GM19397 (cell line): ENCODE data around the gene TBC1D22A.

Experiments
- ATAC-seq: cut with Tn5 transposase; IDR thresholded peaks from one replicate; pipeline ENCODE4 v1.9.1; 2021; ENCODE audit warnings: mild to moderate bottlenecking, moderate library complexity; ENCODE audit not compliant: unreplicated experiment

Gene TBC1D22A

DNA sequence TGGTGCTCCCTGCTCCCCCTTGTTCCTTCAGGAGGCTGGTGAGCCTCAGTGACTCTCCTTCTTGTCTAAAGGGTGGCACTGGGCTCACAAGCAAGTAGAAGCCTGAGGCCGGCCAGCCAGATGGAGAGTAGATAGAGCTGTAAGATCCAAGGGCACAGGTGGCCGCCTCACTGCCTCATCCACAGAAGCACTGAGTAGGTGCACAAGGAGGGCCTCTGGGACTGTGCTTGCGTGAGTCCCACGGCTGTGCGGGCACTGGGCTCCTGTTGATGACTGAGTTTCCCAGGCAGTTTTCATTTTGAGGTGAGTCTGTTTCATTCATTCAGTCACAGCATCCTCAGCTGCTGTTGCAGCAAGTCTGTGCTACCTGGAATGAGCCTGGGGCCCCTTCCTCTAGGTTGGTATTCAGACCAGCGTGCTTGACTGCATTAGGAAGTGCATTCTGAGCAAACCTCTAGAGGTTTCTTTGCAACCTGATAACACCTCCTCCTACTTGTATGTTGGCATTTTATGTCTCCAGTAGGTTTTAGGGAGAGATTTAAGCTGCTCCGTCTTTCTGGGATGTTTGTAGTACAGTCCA is 184.0 kb downstream of the TBC1D22A start:
- no peak for ATAC-seq

DNA sequence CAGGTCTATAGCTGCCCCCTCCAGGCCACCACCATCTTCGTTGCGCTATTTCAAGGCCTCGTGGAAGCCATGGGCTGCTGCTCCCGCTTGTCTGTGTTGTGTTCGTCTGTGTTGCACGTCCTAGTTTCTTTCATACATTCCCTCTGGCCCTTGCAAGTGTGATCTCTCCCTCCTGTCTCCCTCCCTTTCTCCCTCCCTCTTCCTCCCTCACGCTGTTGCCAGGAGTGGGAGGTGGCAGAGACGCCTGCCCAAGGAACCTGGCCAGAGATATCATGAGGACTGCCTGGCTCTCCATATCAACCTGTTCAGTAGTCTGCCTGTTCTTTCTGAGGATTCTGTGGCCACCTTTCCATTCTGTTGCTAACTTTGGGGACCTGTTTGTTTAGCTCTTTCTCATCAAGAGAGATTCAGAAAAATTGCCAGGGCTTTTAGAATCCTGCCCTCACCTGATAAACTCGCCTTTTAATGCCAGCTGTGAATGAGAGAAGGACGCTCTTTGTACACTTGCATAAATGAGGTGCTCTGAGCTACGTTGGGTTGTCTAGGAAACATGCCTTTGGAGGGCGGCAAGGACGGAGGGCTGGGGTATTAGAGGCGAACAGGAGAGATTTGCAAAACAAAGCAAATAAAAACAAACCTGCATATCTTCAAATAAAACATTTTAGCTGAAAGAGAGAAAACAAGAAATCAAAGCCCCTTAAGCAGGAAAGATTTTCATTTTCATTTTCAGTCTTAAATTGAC is 185.2 kb downstream of the TBC1D22A start:
- no peak for ATAC-seq

DNA sequence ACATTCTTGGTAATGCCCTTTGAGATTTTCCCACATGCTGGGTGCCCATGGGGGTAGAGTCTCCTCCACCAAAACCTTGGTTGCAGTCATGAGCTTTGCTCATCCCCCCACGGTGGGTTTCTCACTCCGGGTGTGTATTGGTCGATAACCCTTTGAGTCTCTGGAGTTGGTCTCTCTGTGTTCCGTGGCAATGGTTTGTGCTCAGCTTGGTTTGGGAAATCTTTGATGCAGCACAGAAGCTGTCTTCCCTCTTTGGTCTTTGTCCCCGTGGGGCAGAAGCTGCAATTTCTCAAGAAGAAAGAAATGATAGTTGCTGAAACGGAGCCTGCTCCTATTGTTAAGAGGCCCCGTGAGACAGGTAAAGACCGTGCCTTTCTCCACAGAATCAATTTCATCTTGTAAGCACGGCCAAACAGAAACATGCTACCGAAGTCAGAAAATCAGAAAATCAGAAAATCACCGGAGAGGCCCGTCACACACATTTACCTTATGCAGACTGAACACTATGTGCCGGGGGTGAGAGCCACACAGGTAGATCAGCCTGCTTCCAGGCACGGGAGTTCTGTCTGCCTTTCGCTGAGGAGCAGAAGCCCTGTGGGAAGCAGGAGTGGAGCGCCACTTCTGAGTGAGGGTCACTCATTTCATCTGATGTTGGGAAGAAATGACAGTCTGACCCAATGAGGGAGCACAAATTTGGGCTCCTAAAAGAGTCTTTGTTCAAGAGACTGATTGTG is 186.1 kb downstream of the TBC1D22A start:
- no peak for ATAC-seq

DNA sequence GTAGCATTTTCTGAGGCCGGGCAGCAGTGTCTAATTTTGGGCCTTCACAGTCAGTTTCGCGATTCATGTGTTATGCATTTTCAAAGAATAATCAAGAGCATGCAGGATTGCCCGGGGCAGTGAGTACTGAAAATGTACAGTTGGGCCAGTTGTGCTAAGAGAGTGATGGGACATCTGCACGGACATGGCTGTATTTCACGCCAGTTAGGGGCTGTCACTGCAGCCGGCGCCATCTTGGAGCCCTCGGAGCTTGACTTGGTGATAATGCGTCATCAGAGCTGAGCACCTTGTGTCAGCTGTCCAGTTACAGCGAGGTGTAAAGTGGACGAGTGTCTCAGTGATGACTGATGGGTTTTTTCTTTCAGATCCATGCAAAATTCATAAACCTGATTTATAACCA is 188.9 kb downstream of the TBC1D22A start:
- ATAC-seq = no peak

DNA sequence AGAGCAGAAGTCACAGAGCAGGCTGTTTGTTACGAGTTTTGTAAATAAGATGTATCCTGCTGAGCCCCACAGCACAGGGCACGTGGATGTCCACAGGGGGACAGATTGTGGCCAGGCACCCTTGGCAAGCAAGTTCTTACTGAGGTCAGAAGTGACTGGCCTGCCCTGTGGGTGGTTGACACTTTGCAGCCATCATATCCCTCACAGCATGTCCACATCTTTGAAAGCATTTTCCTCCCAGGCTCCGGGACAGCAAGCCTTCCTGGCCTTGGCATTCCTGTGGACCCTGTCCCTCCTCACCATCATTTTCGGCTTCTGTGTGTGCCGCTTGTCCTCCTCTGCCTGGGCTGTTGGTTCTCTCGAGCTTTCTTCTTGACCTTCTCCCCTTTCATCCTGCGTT is 189.5 kb downstream of the TBC1D22A start:
- no peak for ATAC-seq

DNA sequence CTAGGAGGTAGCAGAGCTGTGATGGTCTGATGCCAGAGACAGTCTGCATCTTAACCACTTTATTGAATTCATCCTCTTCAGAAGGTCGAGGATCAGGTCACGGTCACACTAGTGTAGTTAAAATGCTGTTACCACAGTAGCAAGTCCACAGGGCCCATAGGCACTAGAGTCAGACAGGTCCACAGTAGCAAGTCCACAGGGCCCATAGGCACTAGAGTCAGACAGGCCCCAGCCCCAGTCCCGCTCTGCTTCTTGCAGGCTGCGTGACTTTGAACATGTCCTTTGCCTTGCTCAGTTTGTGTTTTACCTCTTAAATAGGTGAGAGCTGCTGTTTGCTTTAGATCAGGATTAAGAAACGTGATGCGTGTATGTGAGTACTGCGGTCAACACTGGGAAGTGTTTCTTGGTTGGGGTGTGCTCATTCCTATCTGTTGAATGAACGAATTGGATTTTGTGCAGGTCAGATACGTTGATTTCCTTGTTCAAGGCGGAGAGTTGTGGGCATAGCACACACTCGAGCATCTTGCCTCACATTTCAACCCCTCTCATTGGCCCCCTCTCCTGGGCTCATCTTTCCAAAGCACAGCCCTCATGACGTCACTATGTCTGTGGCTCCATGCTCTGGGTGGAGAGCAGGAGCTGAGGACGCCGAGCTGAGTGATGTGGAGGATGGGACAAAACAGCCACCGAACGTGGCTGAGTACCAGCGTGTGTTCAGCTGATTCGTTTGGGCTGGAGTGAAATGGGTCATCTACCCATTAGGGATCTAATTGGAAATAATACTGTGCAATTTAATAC is 191.7 kb downstream of the TBC1D22A start:
- ATAC-seq = no peak

DNA sequence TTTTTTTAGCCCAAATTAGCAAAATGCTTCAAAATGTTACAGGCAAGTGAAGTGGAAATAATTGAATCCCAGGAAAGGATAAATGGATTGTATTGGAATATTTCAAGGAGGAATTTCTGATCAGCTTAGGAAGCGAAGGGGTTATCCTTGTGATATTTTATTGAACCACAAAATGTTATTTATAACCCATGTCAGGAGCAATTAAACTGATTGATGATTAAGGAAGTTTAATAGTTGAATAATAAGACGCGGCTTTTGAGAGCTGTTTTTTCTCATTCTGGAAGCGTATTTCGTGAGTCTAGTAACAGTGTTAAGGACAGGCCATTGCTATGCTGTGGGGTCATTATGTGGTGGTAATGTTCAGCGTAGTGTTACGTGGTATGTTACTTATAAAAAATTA is 192.3 kb downstream of the TBC1D22A start:
- ATAC-seq = no peak

DNA sequence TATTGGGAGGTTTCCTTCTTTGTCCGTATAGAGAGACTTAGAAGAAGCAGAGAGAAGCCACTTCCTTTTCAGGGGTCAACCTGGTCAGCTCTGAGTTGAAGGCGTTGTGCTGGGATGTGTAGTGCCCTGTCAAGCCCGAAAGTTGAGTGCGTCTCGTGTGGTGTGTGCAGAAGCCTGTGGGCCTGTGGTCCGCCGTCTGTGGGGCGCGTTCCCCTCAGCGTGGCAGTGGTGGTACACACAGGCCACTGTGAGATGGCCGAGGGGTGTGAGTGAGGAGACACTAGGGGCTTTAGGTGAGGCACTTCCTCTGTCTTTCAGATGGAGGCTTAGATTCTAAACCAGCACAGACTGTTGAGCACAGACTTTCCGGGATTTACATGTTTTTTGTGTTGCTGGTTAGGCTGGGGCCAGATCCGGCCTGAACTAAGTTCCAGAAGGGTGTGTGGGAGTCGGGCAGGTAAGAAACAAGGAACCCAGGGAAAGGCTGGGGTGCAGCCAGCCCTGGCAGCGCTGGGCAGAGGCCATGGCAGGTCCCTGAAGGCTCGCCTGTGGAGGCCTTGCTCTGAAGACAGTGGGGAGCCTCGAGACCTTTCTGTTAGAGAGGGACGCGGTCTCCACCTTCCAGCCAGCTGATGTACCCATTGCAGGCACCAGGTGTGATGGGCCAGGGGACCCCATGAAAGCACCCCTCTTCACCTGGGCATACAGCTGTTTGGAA is 194.2 kb downstream of the TBC1D22A start:
- no peak for ATAC-seq

DNA sequence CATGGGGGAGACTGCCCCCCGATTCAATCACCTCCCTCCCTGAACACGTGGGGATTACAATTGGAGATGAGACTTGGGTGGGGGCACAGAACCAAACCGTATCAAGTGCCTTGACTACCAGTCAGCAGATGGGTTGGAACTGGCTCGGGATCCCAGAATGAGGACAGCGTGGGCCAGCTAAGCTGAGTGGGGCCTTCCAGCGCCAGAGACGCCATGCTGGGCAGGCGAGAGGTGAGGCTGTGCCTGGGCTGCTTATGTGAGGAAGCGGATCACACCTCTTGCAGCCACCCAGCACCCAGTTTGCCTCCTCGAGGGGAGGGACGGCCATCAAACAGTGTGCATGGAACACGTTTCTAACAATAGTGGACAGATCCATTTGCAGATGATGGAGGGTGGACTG is 195.1 kb downstream of the TBC1D22A start:
- no peak for ATAC-seq

DNA sequence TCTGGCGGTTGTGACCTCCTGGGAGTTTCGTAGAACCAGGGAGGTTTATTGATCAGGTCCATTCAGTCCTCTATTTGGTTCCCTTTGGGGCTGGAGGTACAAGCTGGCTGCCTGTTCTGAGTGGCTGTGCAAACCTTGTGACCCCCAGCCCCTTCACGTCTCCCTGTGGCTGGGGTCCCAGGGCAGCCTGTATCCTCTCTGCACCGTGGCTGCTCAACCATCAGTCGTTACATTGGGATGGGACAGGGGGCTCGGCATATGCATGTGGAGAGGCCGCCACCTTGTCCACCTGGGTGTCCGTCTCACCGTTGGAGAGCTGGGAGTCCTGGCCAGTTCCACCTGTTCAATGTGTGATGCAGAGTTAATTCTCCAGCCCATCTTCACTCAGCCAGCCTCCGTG is 195.7 kb downstream of the TBC1D22A start:
- ATAC-seq = no peak

DNA sequence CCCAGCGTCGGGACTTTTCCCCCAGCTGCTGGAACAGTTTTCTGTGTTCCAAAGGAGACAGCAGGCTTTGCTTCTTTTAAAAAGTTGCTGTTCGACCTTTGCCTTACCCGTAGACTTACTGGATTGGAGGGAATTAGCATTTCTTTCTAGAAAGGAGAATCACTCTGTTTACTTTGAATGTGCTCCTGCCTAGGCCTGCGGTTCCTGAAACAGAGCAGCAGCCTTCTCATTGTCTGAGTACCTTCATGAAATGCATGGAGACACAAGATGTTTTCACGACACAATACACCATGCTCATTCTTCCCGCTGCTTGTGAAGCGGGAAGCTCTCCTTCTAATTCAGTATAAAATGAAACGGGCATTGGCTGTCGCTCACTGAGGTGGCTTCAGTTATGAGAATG is 196.2 kb downstream of the TBC1D22A start:
- no peak for ATAC-seq

DNA sequence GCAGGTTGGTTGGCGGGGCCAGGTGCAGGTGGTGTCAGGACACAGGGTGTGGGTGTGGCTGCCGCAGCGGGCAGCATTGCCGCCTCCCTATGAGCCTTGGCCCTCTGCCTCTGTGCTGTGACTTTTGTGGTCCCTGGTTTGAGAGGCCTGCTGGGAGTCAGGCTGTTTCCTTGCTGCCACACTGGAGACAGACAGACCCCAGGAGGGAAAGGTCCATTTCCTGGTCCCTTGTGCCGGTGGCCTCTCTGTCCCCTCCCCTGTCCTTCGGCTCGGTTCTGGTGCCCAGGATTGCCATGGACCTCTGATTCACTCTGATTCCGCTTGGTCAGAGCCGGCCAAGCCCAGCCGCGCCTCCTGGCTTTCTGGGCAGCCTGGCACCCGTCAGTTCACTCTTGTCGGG is 196.9 kb downstream of the TBC1D22A start:
- ATAC-seq = no peak

DNA sequence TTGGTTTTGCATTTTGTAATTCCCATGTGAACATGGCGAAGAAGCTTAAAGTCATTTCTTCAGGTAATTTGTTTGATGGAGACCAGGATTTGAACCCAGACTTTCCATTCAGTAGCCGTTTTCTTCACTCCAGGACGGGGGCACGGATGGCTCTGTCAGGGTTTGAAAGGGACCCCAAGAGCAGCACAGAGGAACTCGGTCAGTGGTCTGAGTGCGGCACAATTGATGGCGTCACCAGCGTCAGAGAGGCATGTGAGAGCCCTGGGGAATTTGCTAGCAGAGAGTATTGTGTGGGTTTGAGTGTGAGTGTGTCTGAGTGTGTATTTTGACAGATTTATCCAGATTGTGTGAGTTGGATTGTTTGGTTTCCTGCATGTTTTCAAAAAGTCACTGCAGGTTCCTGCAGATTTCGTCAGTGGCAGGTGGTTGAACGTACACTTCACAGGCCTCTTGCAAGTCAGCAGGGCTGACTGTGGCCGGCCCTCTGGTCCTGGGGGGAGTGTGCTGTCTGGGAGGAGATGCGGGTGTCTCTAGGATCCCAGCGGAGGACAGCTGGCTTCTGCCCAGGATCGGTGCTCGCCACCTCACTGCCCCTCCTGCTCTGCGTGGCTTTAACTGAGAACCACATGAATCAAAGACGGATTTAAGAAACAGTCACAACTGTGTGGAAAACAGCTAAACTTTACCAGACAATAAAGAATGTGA is 199.3 kb downstream of the TBC1D22A start:
- ATAC-seq = no peak

DNA sequence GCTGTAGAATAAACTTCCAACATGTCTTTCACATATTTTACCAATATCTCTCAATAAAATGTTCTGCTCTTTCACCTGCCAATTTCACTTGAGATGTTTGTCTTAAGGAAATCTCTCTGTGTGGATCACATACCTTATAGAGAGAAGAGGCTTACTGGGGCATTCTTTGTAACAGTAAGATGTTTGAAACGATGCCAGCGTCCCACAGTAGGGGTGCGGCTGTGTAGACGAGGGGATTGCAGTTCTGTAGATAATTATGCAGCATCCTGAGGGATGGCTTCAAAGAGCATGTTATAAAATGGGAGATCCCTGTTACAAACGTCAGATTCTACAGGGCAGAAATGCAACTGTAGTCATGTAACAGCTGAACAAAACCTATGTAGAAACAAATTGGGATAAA is 200.0 kb downstream of the TBC1D22A start:
- no peak for ATAC-seq

DNA sequence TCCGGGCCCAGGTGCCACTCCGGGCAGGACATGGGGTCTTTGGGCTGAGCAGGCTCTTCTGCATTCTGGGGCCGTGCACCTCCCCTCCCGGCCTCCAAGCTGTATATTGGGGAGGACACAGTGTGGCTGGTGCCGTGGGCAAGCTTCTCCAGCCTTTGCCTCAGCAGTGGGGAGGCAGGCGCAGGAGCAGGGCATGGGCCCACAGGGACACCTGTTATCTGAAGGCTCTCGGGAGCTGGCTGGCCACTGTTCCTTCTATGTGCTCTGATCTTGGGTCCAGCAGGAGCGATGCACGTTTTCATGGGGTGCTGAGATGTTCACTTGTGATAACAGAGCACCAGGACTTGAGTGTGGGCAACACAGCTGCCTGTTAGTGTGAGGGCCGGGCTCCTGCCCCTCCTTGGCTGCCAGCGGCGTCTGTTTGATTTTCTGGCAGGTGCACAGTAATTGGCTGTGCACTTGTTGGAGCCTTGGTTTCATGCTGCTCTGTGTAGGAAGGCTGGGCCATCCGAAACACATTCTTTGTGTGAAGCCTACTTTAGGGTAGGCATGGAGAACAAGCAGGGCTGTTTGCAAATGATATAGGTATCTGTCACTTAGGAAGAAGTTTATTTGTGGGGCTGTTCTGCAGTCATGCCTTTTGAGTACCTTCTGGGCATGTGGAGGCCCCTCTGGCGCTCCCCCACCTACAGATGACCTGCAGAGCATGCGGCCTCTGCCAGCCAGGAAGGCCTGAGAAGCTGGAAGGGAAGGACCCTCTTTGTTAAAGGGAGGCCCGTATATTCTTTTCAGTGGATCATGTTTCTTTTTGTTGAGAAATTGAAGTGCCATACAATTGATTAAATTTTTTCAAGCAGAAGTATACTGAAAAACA is 201.5 kb downstream of the TBC1D22A start:
- ATAC-seq = no peak

DNA sequence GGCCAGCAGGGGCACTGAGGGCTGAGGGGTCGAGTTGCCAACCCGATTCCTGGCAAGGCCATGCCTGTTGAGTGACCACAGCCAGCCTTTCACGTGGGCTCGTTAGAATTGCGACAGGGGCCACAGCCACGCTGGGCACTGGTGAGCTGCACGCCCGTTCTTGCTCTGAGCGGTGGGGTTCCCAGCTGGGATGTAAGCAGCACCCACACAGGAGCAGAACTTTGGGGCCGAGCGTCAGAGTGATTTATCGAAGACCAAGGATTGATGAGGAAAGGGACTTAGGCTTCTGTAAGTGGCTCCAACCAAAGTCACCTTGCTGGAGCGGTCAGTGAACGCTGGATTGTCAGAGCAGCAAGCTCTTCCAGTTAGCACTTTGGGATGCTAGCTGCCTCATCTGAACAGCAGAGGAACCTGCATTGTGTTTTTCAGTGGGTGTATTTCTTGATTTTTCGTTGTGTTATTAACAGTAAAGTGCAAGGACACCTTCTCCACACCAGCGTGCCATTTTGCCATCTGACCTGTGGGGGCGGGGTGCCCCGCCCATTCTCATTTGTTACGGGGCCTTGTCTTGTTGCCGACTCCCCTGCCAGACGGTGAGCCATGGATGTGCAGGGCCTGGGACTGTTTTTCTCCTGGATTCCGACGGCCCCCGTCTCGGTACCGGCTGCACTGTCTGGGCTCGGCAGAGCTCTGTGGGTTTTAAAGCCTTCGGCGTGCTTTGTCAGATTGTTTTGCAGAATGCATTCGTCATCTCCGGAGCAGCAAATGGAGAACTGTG is 202.5 kb downstream of the TBC1D22A start:
- no peak for ATAC-seq

DNA sequence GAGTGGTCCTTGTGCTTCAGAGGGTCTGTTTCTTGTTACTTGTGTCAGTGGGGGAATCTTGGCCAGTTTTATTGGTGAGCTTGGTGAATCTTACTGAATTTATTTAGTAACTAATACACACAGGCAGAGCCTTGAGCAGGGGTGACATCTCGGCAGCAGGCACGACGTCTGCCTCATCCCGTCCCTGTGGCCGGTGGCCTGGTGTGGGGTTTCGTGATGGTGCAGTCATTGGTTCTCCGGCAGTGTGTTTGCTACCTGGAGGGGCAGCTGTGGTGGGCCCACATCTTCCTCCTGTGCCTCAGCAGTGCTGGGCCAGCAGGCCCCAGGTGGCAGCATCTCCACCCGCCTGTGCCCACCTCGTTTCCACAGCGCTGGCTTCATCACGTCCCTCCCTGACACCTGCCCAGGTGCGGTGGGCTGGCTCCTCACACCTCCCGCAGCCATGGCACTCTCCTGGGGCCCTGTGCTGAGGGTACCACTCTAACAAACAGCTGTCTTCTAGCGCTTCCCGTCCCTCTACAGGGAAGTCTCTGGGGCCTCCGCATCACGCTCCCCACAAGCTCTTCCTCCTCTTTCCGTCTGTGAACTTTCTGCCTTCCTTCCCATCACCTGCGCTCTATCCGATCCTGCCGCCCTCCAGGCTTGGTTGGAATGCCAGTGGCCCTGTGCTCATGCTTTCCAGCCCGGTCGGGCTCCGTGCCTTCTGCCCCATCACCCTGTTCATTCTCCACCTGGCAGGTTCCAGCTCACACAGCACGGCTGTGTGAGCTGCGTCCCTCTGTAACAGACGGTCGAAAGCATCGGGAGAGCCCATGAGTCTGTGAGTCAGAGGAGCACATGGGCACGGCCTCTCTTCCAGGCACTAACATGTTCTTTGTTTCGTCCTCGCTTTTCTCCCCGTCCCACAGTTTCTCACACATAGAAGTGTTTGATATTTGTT is 203.4 kb downstream of the TBC1D22A start:
- no peak for ATAC-seq
